Psoas muscle (tissue), 8 donors: ENCODE data around the gene NKX1-2. TPM values are rescaled to one million over a fixed set of nuclear protein-coding genes. Genes with fewer than 3 reads are reported as not detected.

Experiments
- ATAC-seq, 4 donors: fragments of 200-7000 bp; cut with Tn5 transposase; one replicate each; pipeline ENCODE4 v1.9.1; 2020; ENCODE audit warnings: moderate library complexity in 3 of 4, mild to moderate bottlenecking in 2 of 4
- DNase-seq, 2 donors: peaks; one replicate each; pipeline ENCODE4 v3.0.0-alpha.2; 2020
- H3K27ac ChIP-seq: fragments of 200-600 bp; one replicate; pipeline ENCODE4 v1.8.0; 2022
- H3K27me3 ChIP-seq, 3 donors: fragments of 200-600 bp in 1 of 3; one replicate each; pipeline versions ENCODE4 v1.6.1 to v1.8.0; 2013 to 2022; ENCODE audit warnings: low read length in 2 of 3, mild to moderate bottlenecking in 2 of 3, moderate library complexity in 1 of 3; ENCODE audit not compliant: insufficient read depth in 3 of 3
- H3K36me3 ChIP-seq, 2 donors: fragments of 200-600 bp in 1 of 2; one replicate each; pipeline versions ENCODE4 v1.6.1 to v1.8.0; 2013 to 2022; ENCODE audit warnings: low read depth in 1 of 2, mild to moderate bottlenecking in 1 of 2, moderate library complexity in 1 of 2; ENCODE audit not compliant: insufficient read depth in 1 of 2
- H3K4me1 ChIP-seq: fragments of 200-600 bp; one replicate; pipeline ENCODE4 v1.8.0; 2022
- H3K4me3 ChIP-seq: fragments of 200-600 bp; one replicate; pipeline ENCODE4 v1.8.0; 2022; ENCODE audit warnings: mild to moderate bottlenecking
- H3K9me3 ChIP-seq: fragments of 200-600 bp; one replicate; pipeline ENCODE4 v1.8.0; 2022
- CTCF ChIP-seq: fragments of 200-600 bp; IDR thresholded peaks from one replicate; pipeline ENCODE4 v1.8.0; 2022; ENCODE audit warnings: antibody characterized with exemption
- WGBS, 3 donors: extraction: QIAGEN DNeasy Blood & Tissue Kit; methylation state at CpG; one replicate each; pipeline versions ENCODE4 v1.1.6 to v1.1.7; 2013; 5-methylcytosine and 5-hydroxymethylcytosine counted together
- intact Hi-C, 2 donors: fragments of 100-400 bp; cut with DNase I; formaldehyde crosslinking; loops; one replicate each; pipeline versions ENCODE4 v1.11.0 to v1.14.2; 2022
- polyA plus RNA-seq, 3 donors: library from polyadenylated mRNA; stranded (reverse); fragments of 200-250 nt; gene quantifications; one replicate each; pipeline ENCODE4 v1.2.3, GENCODE V29; 2013
- total RNA-seq, 4 donors: library from RNA; stranded (reverse); fragmentation: NEBNext Ultra II Directional in 2 of 4; extraction: Animal tissue kit (Norgen Biotek cat#: 25700) in 2 of 4; gene quantifications; one replicate each; pipeline versions ENCODE4 v1.2.1 to v1.2.4, GENCODE V29; 2021 to 2023
- donor health status: healthy with polysubstance abuse.
- donor health status: DM: no; HTN: no; CAD: no; lungs with moderate emphysema.
- donor health status: Bipolar disorder and iron deficiency.
- donor health status: healthy.
- donor health status: DM: yes; HTN: yes; CAD: no.
- donor health status: DM: no; HTN: no; CAD: no.
- donor health status: DM: no; HTN: no; CAD: no.
- donor health status: DM: yes; HTN: yes; CAD: no.

Gene NKX1-2
- total and polyA plus RNA-seq, 7 donors = not detected

- peaks cover 4% of the 10 kb centered on the region for H3K4me1 ChIP-seq
- no peak for TF ChIP-seq CTCF
- WGBS, 3 donors = 80 to 93% (median 82%) methylated on average over 9 of the region's 9 CpGs
- H3K27me3 ChIP-seq = no peaks in the 10 kb centered on the region
- no peaks in the 10 kb centered on the region for H3K9me3 ChIP-seq
- H3K36me3 ChIP-seq = no peaks in the 10 kb centered on the region
- H3K27ac ChIP-seq = no peak overlapping the region
- intact Hi-C loops = no loop called here
- no peak overlapping the region for H3K4me3 ChIP-seq
- DNase-seq = no peak
- ATAC-seq = no peak
Observed at GRCh38 chr10:124464028-124464965, 14.5 kb upstream of the NKX1-2 start.

- H3K4me3 ChIP-seq = peak overlapping the region; percentile 85
- no peaks in the 10 kb centered on the region for H3K27me3 ChIP-seq
- 83 to 86% (median 84%) methylated on average over 8 of the region's 8 CpGs for WGBS, 3 donors
- DNase-seq = no peak
- intact Hi-C loops = no loop called here
- H3K27ac ChIP-seq = peak overlapping the region; percentile 88
- no peaks in the 10 kb centered on the region for H3K9me3 ChIP-seq
- TF ChIP-seq CTCF = no peak
- no peak for ATAC-seq
- no peaks in the 10 kb centered on the region for H3K36me3 ChIP-seq
- H3K4me1 ChIP-seq = peaks cover 4% of the 10 kb centered on the region
Observed at GRCh38 chr10:124462348-124462695, 12.5 kb upstream of the NKX1-2 start.

GRCh38 chr10:124461642-124462347, 12.0 kb upstream of the NKX1-2 start, which contains the start of gene LHPP:
Gene LHPP, plus strand, starts transcription at chr10:124461823. Its CDS starts 40 bp downstream, at chr10:124461863.
- peak; percentile 95 to 98 (median 96) for ATAC-seq
- 0 to 1% (median 1%) methylated on average over 47 to 81 of the region's 81 CpGs for WGBS, 3 donors
- Histone ChIP-seq H3K4me3 (peak within 1 kb of the TSS; percentile 85), H3K27ac (peak within 1 kb of the TSS; percentile 88), H3K4me1 (peaks cover 4% of the 10 kb centered on the region), H3K9me3 (no peaks in the 10 kb centered on the region), H3K27me3 (no peaks in the 10 kb centered on the region), H3K36me3 (no peaks in the 10 kb centered on the region)
- intact Hi-C loops = no loop called here
- TF ChIP-seq CTCF = peak; percentile 58
- peak; percentile 88 to 91 for DNase-seq

- Histone ChIP-seq H3K9me3 (no peaks in the 10 kb centered on the region), H3K4me3 (no peak overlapping the region), H3K27ac (no peak overlapping the region), H3K4me1 (peaks cover 4% of the 10 kb centered on the region), H3K36me3 (no peaks in the 10 kb centered on the region), H3K27me3 (peaks cover 0 to 5% (median 0%) of the 10 kb centered on the region in 3 donors)
- no peak for ATAC-seq
- TF ChIP-seq CTCF = no peak
- intact Hi-C loops = no loop called here
- no peak for DNase-seq
- 68 to 77% (median 74%) methylated on average over 5 of the region's 5 CpGs for WGBS, 3 donors
Observed at GRCh38 chr10:124460144-124460543, 10.3 kb upstream of the NKX1-2 start.
